ENCODE results near the gene NDUFS5.
"Not testable (repeated sequence)": the region's sequence is repeated elsewhere in the genome, so short reads cannot be mapped to it uniquely, and the experiment has no call there.

NDUFS5 gene

GRCh38 chr1:39003281-39003680 lies 22.9 kb upstream of the NDUFS5 start:
- Histone ChIP-seq H3K4me3 (no peak overlapping the region), H3K27ac (no peak overlapping the region)
- DNase-seq (ENCODE audit: low spot score) = no peak
- no peak for TF ChIP-seq CTCF (IDR thresholded peaks at IDR 0.05)

GRCh38 chr1:39003794-39004193 lies 22.4 kb upstream of the NDUFS5 start:
- H3K4me3 ChIP-seq = no peak overlapping the region
- H3K27ac ChIP-seq = no peak overlapping the region
- no peak for TF ChIP-seq CTCF (IDR thresholded peaks at IDR 0.05)
- no peak for DNase-seq (ENCODE audit: low spot score)

DNA sequence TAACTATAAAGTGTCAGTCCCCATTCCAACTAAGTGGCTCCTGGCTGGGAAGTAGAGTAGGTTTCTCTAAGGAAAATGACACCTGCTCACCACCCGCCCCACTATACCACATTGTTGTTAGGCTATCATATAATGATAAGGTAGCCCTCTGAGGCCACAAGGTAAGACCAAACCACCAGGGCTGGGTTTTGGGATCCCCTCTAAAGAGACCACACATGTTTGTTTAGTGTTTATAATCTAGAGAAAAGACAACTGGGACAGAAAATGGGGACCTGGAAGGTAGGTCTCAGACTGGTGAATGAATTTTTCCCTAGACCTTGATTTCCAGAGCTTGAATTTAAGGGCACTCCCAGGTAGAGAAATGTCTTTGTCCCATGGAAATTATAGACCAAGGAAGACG lies 19.9 kb upstream of the NDUFS5 start:
- no peak overlapping the region for H3K4me3 ChIP-seq
- DNase-seq (ENCODE audit: low spot score) = no peak
- no peak overlapping the region for H3K27ac ChIP-seq
- TF ChIP-seq CTCF (IDR thresholded peaks at IDR 0.05) = no peak

GRCh38 chr1:39006726-39007645 lies 19.2 kb upstream of the NDUFS5 start:
- no peak for TF ChIP-seq CTCF (IDR thresholded peaks at IDR 0.05)
- no peak overlapping the region for H3K27ac ChIP-seq
- H3K4me3 ChIP-seq = no peak overlapping the region
- DNase-seq (ENCODE audit: low spot score) = no peak

DNA sequence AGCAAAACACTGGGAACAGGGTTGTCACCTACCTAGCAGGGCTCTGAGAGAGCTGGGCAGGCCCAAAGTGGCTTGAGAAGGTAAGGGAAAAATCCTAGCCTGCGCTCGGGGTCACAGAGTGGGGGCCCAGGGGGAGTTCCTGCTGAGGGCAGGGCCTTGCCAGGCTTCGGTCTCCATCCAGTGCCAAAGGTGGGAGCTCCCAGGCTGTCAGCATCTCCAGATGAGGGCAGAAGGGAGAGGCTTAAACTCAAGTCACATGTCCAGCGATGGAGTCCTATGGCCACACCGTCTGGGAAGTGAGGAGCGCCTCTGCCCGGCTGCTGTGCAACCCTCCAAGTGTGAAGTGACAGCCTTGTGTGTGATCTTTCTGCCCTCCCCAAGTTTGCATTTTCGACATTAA lies 11.2 kb upstream of the NDUFS5 start:
- H3K27ac ChIP-seq = not testable (repeated sequence)

DNA sequence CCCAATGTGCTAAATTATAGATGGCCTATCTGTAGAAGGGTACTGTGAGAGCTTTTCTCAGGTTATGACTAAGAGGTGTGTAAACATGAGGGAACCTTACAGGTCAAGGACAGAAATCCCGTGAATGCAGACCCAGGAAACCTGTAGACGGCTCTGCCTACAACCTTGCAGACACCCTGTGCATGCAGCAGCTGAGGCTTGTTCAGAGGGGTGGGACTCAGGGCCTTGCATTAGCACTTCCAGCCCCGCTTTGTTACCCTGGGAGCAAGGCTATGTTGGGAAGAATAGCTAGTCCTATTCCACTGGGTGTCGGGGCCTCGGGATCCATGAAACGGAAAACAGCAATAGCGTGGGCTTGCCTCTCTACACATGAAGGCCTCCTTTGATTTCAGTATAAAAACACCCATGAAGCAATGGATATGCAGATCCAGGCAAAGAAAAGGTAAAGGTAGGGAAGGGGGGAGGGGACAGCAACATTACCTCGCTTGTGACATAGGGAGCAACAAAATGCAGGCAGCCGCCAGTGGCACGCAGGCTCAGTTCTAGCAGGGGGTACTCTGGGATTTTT lies 9.5 kb upstream of the NDUFS5 start:
- no peak for TF ChIP-seq CTCF (IDR thresholded peaks at IDR 0.05)
- DNase-seq (ENCODE audit: low spot score) = no peak
- Histone ChIP-seq H3K4me3 (no peak overlapping the region), H3K27ac (no peak overlapping the region)

More for the DNA sequence above, 11.2 kb upstream of the NDUFS5 start:
- H3K4me3 ChIP-seq; DNase-seq (ENCODE audit: low spot score): not testable (repeated sequence)

- no peak for DNase-seq (ENCODE audit: low spot score)
- no peak overlapping the region for H3K27ac ChIP-seq
- H3K4me3 ChIP-seq = no peak overlapping the region
- TF ChIP-seq CTCF (IDR thresholded peaks at IDR 0.05) = no peak
Observed at GRCh38 chr1:39017266-39017665, 8.9 kb upstream of the NDUFS5 start.

DNA sequence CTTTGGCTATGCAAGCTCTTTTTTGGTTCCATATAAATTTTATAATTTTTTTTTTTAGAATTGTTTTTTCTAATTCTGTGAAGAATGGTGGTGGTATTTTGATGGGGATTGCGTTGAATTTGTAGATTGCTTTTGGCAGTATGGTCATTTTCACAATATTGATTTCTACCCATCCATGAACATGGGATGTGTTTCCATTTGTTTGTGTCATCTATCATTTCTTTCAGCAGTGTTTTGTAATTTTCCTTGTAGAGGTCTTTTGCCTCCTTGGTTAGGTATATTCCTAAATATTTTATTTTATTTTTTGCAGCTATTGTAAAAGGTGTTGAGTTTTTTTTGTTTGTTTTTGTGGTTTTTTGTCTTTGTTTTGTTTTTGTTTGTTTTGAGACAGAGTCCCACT lies 5.7 kb upstream of the NDUFS5 start:
- not testable (repeated sequence) for DNase-seq (ENCODE audit: low spot score); H3K4me3 ChIP-seq; H3K27ac ChIP-seq
